Vagina (tissue), 2 donors: ENCODE measurements around the gene ADAMTS4. TPM values are rescaled to one million over a fixed set of nuclear protein-coding genes. Genes with fewer than 3 reads are reported as not detected.

ENCODE experiments used
- DNase-seq, 2 donors: peaks; one replicate each; pipeline ENCODE4 v3.0.0-alpha.2; 2017; ENCODE audit errors: extremely low spot score in 2 of 2
- H3K27ac ChIP-seq: fragments of 200-600 bp; sonication (generic); one replicate; pipeline ENCODE4 v1.5.1; 2019
- H3K27me3 ChIP-seq: fragments of 200-600 bp; sonication (generic); one replicate; pipeline ENCODE4 v1.5.1; 2019
- H3K36me3 ChIP-seq, 2 donors: fragments of 200-600 bp; sonication (generic); one replicate each; pipeline ENCODE4 v1.5.1; 2017 to 2019
- H3K4me1 ChIP-seq: fragments of 200-600 bp; sonication (generic); one replicate; pipeline ENCODE4 v1.5.1; 2019
- H3K4me3 ChIP-seq, 2 donors: fragments of 200-600 bp; sonication (generic); 1 replicate in 1 of 2; 2 replicates in 1 of 2; pipeline ENCODE4 v1.5.1; 2016 to 2019
- H3K9me3 ChIP-seq: fragments of 200-600 bp; sonication (generic); one replicate; pipeline ENCODE4 v1.5.1; 2019
- POLR2A ChIP-seq, 2 donors: fragments of 450-650 bp; IDR thresholded peaks; one replicate each; pipeline ENCODE4 v1.6.1; 2017; ENCODE audit warnings: antibody characterized with exemption in 2 of 2, mild to moderate bottlenecking in 2 of 2, moderate library complexity in 2 of 2
- POLR2AphosphoS5 ChIP-seq, 2 donors: sonication (generic); formaldehyde crosslinking; IDR thresholded peaks; one replicate each; pipeline ENCODE4 v1.9.0; 2017; ENCODE audit warnings: antibody characterized with exemption in 2 of 2, mild to moderate bottlenecking in 2 of 2, low read depth in 1 of 2; ENCODE audit not compliant: insufficient read depth in 1 of 2
- intact Hi-C: fragments of 100-400 bp; cut with DNase I; formaldehyde crosslinking; loops from one replicate; pipeline ENCODE4 v1.15.1; 2023
- total RNA-seq: library from RNA; depleted of rRNA; stranded (reverse); fragments of >200 nt; gene quantifications from one replicate; pipeline ENCODE4 v1.2.3, GENCODE V29; 2016
- TF ChIP-seq, protein P1 (sequence below), 3 experiments: fragments of 450-650 bp in 2 of 3; fragments of 200-600 bp in 1 of 3; sonication (generic) in 1 of 3; IDR thresholded peaks; one replicate each; pipeline ENCODE4 v1.5.1; 2017 to 2019; ENCODE audit warnings: antibody characterized with exemption in 3 of 3, mild to moderate bottlenecking in 2 of 3, moderate library complexity in 2 of 3

The ADAMTS4 gene
- total RNA-seq, 1 donor from 2014 or later, result 78.3 TPM

DNA sequence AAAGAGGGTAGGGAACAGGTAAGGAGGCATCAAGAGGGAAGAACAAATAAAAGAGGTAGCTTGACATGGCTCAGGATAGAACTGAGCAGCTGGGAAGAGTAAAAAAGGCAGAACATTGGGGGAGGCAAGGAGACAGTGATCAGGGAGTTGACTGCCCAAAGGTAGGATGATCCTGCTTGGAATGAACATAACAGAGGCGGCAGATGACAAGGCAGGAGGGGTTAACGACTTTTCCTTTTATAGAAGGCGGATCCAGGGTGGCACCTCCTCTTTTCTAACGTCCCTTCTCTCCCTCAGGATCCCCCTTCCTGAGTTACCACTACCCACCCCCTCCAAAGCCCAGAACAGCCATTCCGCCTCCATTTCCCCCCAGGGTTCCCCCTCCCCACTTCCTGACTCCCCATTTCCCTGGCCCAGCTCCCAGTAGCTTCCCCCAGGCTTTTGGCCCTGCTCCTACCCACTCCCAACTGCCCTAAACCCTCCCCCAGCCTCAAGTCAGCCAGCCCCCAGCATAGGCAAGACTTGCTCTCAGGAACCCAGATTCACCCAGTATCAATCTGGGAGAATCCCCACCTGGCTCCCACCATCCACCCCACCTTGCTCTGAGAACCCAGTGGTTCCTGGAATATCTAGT lies 769 bp upstream of the ADAMTS4 start:
- H3K27ac ChIP-seq, result peak overlapping the region; percentile 97
- TF ChIP-seq, protein P1, sequence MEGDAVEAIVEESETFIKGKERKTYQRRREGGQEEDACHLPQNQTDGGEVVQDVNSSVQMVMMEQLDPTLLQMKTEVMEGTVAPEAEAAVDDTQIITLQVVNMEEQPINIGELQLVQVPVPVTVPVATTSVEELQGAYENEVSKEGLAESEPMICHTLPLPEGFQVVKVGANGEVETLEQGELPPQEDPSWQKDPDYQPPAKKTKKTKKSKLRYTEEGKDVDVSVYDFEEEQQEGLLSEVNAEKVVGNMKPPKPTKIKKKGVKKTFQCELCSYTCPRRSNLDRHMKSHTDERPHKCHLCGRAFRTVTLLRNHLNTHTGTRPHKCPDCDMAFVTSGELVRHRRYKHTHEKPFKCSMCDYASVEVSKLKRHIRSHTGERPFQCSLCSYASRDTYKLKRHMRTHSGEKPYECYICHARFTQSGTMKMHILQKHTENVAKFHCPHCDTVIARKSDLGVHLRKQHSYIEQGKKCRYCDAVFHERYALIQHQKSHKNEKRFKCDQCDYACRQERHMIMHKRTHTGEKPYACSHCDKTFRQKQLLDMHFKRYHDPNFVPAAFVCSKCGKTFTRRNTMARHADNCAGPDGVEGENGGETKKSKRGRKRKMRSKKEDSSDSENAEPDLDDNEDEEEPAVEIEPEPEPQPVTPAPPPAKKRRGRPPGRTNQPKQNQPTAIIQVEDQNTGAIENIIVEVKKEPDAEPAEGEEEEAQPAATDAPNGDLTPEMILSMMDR (IDR thresholded peaks at IDR 0.05), result no peak
- TF ChIP-seq POLR2AphosphoS5 (IDR thresholded peaks at IDR 0.05; ENCODE audit: insufficient read depth in 1 of 2, low read depth in 1 of 2) (no peak), POLR2A (IDR thresholded peaks at IDR 0.05) (no peak)
- intact Hi-C loops, result loop anchor here (10.0 kb wide), 1 partner anchor 185 kb away; no protein-coding TSS in a partner anchor
- H3K4me1 ChIP-seq, result peaks cover 88% of the 10 kb centered on the region
- no peaks in the 10 kb centered on the region for H3K9me3 ChIP-seq
- no peak for DNase-seq
- peak overlapping the region in 1 of 2 donors; percentile 59 for H3K4me3 ChIP-seq
- H3K36me3 ChIP-seq, result peaks cover 0 to 11% of the 10 kb centered on the region in 2 donors
- no peaks in the 10 kb centered on the region for H3K27me3 ChIP-seq

- TF ChIP-seq, protein P1 (IDR thresholded peaks at IDR 0.05), result no peak
- TF ChIP-seq POLR2AphosphoS5 (IDR thresholded peaks at IDR 0.05; ENCODE audit: insufficient read depth in 1 of 2, low read depth in 1 of 2), result no peak
- no peak for TF ChIP-seq POLR2A (IDR thresholded peaks at IDR 0.05)
- Histone ChIP-seq H3K4me3 (peak overlapping the region; percentile 34 to 59), H3K36me3 (peaks cover 0 to 2% of the 10 kb centered on the region in 2 donors), H3K27ac (peak overlapping the region; percentile 97), H3K27me3 (no peaks in the 10 kb centered on the region), H3K4me1 (peaks cover 86% of the 10 kb centered on the region), H3K9me3 (no peaks in the 10 kb centered on the region)
- intact Hi-C loops, result loop anchor here (10.0 kb wide), 1 partner anchor 186 kb away; no protein-coding TSS in a partner anchor
- DNase-seq, result no peak
Observed at GRCh38 chr1:161198194-161198896, 509 bp downstream of the ADAMTS4 start.

DNA sequence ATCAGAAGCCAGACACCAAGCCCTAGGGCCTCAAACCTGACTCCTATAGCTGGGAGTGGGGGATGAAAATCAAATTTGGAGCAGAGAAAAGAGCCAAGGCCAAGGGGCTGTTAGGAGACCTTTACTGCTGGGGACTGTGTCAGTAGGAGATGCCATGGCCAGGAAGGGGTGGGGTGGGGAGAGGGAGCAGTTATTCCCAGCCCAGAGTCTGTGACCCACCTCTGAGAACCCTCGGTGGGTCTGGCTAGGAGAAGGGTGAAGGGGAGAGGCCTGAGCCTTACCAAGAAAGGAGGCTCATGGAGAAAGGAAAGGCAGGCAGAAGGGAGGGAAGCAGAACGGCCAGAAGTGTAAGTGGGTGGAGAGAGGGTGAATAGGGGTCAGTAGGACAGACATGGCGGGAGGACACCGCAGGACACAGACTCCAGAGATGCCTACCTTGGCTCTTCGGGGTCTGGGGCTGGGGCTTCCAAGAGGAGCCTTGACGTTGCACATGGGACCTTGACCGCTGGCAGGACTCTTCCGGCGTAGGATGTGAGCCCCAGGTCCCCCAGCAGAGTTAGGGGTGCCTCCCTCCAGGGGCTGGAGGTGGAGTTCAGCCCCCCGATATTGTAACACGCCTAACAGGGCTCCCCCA lies 1.2 kb downstream of the ADAMTS4 start:
- H3K9me3 ChIP-seq, result no peaks in the 10 kb centered on the region
- H3K27me3 ChIP-seq, result no peaks in the 10 kb centered on the region
- peak overlapping the region; percentile 97 for H3K27ac ChIP-seq
- TF ChIP-seq POLR2A (IDR thresholded peaks at IDR 0.05) (no peak), POLR2AphosphoS5 (IDR thresholded peaks at IDR 0.05; ENCODE audit: insufficient read depth in 1 of 2, low read depth in 1 of 2) (no peak)
- TF ChIP-seq, protein P1 (IDR thresholded peaks at IDR 0.05), result no peak
- H3K4me1 ChIP-seq, result peaks cover 84% of the 10 kb centered on the region
- peak overlapping the region; percentile 34 to 59 for H3K4me3 ChIP-seq
- peaks cover 0 to 8% of the 10 kb centered on the region in 2 donors for H3K36me3 ChIP-seq
- intact Hi-C loops, result loop anchor here (10.0 kb wide), 1 partner anchor 187 kb away; no protein-coding TSS in a partner anchor
- no peak for DNase-seq

- Histone ChIP-seq H3K4me1 (peaks cover 88% of the 10 kb centered on the region), H3K27me3 (no peaks in the 10 kb centered on the region), H3K36me3 (peaks cover 0 to 8% of the 10 kb centered on the region in 2 donors), H3K4me3 (peak overlapping the region; percentile 34 to 59), H3K9me3 (no peaks in the 10 kb centered on the region), H3K27ac (peak overlapping the region; percentile 97)
- DNase-seq, result no peak
- intact Hi-C loops, result loop anchor here (10.0 kb wide), 1 partner anchor 188 kb away; no protein-coding TSS in a partner anchor
- TF ChIP-seq POLR2A (IDR thresholded peaks at IDR 0.05) (peak in 1 of 2 donors; percentile 19), POLR2AphosphoS5 (IDR thresholded peaks at IDR 0.05; ENCODE audit: insufficient read depth in 1 of 2, low read depth in 1 of 2) (peak in 1 of 2 donors; percentile 77)
- TF ChIP-seq, protein P1 (IDR thresholded peaks at IDR 0.05), result no peak
Observed at GRCh38 chr1:161196521-161197451, 2.1 kb downstream of the ADAMTS4 start.
